ENCODE results near the gene SLC44A1.

Gene SLC44A1

DNA sequence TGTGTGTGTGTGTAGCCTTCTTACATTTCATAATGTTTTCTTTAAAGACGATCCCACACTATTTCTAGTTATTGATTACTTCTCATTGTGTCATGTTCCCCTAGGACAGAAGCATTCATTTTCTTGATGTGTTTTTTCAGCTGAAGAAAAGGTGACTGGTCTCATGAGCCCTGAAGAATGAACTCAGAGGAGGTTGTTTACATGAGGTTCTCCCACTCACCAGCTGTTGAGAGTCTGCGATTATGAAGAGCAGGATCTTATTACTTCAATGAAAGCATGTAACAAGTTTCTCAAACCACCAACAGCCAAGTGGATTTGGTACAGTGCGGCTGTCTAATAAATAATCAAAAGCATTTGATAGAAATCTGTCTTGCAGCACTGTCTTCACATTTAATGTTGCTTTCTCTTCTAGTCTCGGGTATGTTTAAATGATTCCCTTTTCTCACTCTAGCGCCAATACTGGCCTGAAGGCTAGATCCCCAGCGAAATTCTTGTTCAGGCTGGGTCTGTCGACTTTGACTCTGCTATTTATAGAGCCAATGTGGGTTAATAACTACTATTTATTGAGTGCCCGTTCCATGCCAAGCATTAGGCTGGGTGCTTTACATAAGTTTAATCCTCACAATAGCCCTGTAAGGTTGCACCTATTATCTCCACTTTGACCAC is 193.8 kb downstream of the SLC44A1 start:
- no peak for DNase-seq

GRCh38 chr9:105439428-105439827 is 195.0 kb downstream of the SLC44A1 start:
- DNase-seq: no peak

DNA sequence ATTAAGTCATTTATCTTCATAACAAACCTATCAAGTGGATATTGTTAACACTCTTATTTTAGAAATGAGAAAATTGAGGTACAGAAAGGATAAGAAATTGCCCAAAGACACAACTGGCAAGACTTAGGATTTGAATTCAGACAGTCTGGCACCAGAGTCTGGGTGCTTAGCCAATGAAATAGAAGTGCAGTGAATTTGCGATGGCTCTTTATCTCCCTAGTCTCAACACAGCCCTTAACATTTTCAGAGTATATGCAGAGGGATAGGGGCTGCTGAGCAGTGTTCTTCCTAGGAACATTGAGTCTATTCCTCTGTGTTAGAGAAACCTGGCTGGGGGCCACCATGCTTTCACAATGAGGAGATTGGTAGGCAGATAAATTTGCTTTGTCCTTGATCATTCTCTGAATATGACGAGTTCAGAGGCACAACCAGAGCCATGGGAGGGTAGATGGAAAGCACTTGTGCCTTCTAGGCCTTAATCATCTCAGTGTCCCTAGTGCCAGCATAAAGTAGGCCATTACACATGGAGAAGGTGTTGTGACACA is 197.2 kb downstream of the SLC44A1 start:
- DNase-seq: no peak

DNA sequence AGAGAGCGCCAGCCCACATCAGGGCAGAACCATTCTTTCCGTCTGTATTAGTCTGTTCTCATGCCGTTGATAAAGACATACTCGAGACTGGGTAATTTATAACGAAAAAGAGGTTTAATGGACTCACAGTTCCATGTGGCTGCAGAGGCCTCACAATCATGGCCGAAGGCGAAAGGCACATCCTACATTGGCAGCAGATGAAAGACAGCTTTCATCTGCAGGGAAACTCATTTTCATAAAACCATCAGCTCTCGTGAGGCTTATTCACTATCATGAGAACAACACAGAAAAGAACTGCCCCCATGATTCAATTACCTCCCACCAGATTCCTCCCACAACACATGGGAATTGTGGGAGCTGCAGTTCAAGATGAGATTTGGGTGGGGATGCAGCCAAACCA is 198.7 kb downstream of the SLC44A1 start:
- no peak for DNase-seq

DNA sequence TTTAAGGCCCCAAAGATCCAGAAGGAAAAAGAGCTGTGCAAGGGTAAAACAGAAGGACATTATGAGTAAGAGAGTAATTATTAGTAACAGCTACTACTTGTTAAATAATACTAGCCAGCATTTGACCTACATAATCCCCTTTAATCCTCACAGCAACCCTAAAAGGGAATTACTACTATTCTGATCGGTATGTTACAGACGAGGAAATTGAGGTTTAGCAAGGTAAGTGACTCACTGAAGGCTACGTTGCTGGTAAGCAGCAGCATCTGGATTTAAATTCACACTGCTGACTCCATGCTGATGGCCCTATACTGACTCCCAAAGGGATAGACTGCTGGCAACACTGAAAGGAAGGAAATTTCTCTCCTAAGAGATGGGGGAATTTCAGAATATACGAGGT is 199.7 kb downstream of the SLC44A1 start:
- no peak for DNase-seq

DNA sequence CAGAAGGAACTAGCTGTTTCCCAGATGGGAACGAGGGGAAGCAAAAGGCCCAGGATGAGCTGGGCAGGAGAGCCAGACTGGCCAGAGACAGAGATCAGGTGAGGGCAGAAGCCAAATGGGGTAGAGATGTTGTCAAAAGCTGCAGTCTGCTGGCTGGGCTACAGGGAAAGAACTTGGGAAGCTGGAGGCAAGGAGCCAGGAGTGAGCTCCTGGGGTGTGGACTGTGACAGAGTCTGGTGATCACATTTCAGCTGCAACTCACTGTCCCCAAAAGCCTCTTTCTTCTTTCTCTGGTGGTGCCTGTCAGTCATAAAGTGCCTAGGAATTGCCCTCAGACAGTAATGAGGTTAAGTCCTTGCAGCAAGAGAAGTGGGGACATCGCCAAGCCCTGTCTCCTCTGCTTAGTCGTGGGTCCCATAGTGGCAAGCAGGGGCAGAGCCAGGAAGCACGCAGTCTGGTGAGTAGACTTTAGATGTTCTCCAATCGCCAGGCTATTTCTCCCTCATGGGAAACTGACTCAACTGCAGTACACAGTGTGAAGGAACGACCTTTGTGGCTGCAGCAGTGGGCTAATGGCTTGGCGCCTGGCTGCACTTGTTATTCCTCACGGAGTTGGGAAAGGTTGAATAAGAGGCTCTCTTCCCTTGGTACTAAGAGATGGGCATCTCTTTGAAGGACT is 200.9 kb downstream of the SLC44A1 start:
- DNase-seq: no peak

DNA sequence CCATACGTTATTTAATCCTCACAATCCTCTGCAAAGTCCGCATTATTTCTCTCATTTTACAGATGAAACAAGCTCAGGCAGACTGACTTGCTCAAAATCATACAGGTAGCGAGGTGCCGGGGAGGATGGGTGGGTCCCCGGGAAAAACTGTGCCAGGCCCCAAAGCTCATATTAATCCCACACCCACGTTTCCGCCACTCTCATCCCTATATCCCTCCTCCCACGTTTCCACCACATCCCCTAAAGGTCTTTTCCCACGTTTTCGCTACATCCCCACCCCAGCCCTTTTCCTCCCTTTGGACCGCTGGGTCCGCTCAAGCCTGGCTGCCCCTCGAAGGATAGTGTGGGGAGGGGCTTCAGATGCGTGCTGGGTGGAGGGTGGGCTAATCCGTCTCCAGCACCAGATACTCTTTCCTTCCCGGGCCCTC is 202.9 kb downstream of the SLC44A1 start:
- DNase-seq: no peak

DNA sequence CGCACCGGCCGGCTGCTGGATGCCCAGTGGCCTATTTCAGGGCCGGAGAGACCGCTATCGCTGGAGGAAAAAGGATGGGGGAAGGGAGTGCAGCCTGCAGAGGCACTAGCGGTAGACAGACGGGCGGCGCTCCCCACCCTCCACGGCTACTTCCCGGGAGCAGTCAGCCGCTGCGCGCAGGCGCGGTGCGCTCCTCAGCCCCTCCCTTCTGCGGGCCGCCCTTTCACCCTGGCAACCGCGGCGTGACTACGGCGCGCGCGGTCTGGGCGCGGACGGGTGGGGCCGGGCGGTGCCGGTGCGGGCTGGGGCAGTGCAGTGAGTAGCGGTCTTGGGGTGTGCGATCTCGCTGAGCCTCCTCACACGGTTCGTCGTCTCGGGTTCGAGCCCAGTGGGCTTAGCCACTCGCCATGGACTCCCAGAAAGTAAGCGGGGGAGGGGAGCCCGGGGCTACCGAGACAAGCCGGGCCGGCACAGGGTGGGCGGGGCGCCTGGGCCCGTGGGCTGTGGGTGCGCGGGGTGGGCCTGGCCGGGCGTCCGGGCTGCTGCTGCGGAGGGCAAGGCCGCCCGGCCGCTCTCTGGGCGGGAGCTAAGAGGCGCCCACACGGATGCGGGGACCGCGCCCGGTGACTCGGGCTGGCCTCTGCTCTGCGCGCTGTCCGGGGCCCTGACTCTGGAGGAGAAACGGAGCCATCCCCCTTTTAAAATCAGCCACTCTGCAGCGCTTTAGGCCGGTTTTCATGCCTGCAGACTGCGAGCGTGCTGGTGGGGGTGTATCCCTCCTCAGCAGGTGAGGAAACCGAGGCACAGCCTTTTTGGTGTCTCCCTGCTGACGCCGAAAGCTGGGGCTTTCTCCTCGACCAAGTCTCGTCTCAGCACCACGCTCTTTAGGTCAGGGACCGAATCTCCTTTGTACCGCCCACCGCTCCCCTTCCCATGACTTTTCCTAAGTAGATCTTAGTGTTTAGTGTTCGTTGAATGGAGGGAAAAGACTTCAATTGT is 203.7 kb downstream of the SLC44A1 start, which contains the start of gene FSD1L:
FSD1L (plus strand) TSS at position 221 of the 999 bp plus-strand sequence; CDS start at position 408, 187 bp downstream.
- peak; percentile 84 to 92 for DNase-seq

GRCh38 chr9:105449081-105449480 is 204.6 kb downstream of the SLC44A1 start:
- DNase-seq: no peak

DNA sequence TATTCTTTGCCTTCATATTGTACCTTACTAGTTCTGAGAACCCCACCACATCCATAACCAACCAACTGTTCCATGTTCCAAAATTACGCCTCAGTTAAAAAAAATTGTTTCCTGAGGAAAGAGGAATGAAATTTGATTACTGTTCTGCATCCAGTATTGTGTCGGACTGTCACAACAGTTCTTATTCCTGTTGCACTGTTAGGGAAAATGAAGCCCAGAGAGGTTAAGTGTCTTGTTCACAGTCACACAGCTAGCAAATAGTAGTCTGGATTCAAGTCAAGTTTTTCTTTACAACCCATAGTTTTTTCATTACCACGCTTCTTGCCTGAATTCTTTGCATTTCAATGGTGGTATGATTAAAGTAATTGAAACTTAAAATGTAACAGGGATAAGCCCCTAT is 207.7 kb downstream of the SLC44A1 start:
- no peak for DNase-seq

- DNase-seq: no peak
Measured at GRCh38 chr9:105455836-105456475, 211.5 kb downstream of the SLC44A1 start.

DNA sequence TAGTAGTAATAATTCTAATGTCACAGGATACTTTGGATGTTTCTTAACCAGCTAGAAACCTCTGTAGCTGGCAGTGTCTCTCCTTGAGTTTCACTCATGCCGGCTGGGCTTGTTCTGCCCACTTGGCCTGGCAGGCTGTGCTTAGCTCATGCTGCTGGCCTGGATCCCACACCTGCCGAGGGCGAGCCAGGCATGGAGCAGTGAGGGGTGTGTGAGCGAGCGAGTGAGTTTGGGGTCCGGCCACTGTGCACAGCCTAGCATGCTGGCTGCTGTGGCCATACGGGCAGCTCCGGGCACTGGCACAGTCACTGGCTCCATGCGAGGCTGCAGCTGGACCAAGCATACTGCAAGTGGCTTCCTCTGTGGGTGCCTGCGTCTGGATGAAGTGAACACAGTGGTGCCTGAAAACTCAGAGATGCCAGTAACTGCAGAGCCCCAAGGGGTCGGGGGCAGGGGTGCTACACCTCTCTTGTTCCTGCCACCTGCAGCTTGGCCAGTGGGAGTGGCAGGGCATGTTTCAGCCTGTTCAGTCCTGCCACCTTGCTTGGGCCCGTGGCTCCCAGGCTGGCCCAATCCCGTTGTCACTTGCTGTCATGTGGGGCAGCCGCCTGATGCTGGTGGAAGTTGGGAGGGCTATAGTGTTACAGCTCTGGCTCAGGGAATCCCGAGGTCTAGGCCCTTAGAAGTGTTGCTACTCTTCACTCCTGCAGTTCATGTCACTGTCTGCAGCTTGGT is 213.3 kb downstream of the SLC44A1 start:
- no peak for DNase-seq

GRCh38 chr9:105458404-105458803 is 214.0 kb downstream of the SLC44A1 start:
- no peak for DNase-seq

- DNase-seq: no peak
Measured at GRCh38 chr9:105459336-105459735, 214.9 kb downstream of the SLC44A1 start.

GRCh38 chr9:105466898-105467455 is 222.5 kb downstream of the SLC44A1 start:
- DNase-seq: no peak

DNA sequence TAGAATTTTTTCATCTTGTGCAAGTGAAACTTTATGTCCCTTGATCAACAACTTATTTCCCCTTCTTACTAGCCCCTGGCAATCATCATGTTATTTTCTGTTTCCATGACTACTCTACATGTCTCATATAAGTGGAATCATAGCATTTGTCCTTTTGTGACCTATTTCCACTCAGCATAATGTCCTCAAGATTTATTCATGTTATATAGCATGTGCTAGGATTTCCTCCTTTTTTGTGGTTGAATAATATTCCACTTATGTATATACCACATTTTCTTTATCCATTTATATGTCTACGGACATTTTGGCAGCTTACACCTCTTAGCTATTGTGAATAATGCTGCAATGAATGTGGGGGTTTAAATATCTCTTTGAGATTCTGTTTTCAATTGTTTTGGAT is 224.4 kb downstream of the SLC44A1 start:
- no peak for DNase-seq

GRCh38 chr9:105473221-105473620 is 228.8 kb downstream of the SLC44A1 start:
- DNase-seq: no peak

DNA sequence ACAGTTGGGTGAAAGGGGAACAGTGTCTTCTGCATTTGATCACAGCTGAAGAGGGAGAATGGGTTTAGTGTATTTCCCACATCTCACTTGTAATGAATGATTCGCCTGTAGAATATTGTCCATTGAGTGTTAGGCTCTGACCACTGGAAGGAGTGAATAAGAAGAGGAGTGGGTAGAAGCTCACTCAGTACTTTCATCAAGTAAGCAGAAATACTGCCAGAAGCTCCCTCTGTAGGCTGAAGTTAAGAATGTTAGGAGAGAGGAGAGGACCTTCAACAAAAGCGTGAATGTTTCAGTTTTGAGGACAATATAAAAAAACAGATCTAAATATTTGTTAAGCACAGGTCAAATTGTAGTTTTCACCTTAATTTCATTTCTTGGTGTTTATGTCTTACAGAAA is 230.9 kb downstream of the SLC44A1 start:
- no peak for DNase-seq

- DNase-seq: no peak
Measured at GRCh38 chr9:105479846-105480245, 235.4 kb downstream of the SLC44A1 start.

DNA sequence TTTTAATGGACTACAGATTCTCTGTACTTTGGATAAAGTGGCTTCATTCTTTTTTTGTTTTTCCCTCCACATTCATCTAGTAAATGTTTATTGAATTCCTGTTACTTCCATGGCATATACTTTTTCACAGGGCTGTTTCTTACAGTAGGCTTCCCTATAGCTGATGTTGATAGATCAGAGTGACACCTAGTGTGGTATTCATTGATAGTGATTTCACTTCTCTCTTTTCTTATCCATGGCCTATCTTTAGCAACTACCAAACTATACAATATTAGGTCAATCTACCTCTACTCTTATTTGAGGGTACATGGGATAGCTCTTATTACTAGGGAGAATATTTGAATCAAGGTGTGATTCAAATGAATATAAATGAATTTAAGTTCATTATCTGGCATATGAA is 239.2 kb downstream of the SLC44A1 start:
- DNase-seq: no peak

GRCh38 chr9:105484226-105484625 is 239.8 kb downstream of the SLC44A1 start:
- no peak for DNase-seq
